HAP-1 (cell line): ENCODE data around the gene MIPEP.

Experiments used
- DNase-seq, 2 experiments: peaks; one replicate each; pipeline ENCODE4 v3.0.0-alpha.2; 2016 to 2020; ENCODE audit warnings: low spot score in 2 of 2
- H3K27me3 ChIP-seq: fragments of 250-450 bp; sonication (Bioruptor Pico); 2 replicates; pipeline ENCODE4 v1.5.1; 2020; ENCODE audit warnings: low read depth, mild to moderate bottlenecking, moderate library complexity
- H3K36me3 ChIP-seq: fragments of 250-450 bp; sonication (Bioruptor Pico); replicated peaks from 2 replicates; pipeline ENCODE4 v1.5.1; 2020; ENCODE audit warnings: mild to moderate bottlenecking
- H3K4me1 ChIP-seq: fragments of 250-450 bp; sonication (Bioruptor Pico); 2 replicates; pipeline ENCODE4 v1.5.1; 2020; ENCODE audit warnings: mild to moderate bottlenecking
- H3K4me3 ChIP-seq: fragments of 250-450 bp; sonication (Bioruptor Pico); 2 replicates; pipeline ENCODE4 v1.5.1; 2020; ENCODE audit warnings: mild to moderate bottlenecking, moderate library complexity
- H3K9me3 ChIP-seq: fragments of 250-450 bp; sonication (Bioruptor Pico); 2 replicates; pipeline ENCODE4 v1.5.1; 2020; ENCODE audit warnings: mild to moderate bottlenecking, moderate library complexity
- in situ Hi-C: fragments of 300-500 bp; cut with MboI; formaldehyde crosslinking; loops from 3 replicates; pipeline ENCODE4 v1.14.3; 2020; ENCODE audit warnings: low sequenced_read_pairs, inconsistent platforms, mixed read lengths

Gene MIPEP

DNA sequence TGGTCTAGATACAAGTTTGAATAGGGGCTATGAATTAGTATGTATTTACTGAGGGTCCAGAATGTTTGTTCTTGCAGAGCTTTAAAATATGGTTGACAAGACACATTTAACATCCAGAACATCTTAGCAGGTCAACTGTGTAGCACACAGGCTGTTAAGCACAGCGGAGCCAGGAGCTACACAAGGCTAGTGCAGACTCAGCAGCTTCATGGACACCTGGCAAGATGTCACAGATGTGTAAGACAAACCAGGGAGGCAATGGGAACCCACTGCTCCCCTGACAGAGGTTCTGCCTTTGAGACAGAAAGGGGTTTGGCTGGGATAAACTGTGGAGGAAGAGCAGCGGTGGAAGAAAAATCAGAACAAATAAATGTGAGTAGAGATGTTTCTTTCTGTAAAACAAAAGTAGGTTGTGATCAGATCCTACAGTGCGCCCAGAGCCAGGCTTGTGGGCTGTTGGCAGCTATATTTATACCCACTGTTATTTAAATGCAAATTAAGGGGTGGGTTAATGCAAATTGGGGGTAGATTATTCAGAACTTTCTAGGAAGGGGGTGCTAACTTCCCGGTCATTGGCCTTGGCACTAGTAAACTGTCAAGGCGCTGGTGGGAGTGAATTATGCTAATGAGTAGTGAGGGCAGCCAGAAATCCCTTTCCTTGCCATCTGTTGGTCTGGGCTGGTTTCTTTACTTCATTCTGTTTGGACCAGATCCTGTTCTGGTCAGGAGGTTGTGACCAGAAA lies 33.0 kb downstream of the MIPEP start:
- in situ Hi-C loops = no loop called here
- Histone ChIP-seq H3K36me3 (no peaks in the 10 kb centered on the region), H3K27me3 (no peaks in the 10 kb centered on the region), H3K9me3 (no peaks in the 10 kb centered on the region), H3K4me1 (peaks cover 3% of the 10 kb centered on the region), H3K4me3 (no peak overlapping the region)
- DNase-seq = no peak

DNA sequence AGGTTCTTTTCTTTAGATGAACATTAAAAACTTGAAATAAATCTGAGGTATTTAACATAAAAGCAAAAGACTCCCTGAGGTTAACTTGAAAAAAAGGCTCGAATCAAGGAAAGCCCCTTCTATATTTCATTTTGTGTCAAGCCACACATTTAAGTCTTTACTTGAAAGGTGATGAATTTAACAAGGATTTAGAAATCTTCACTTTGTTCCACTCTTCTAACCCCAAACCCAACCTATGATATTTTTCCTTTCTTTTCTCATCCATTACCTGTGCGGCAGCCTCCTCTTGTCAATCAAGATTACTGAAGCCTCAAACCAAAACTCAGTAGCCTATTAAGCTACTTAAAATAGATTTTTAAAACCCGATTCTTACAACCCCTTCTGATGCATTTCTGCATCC lies 33.8 kb downstream of the MIPEP start:
- in situ Hi-C loops = no loop called here
- Histone ChIP-seq H3K27me3 (no peaks in the 10 kb centered on the region), H3K4me1 (peaks cover 4% of the 10 kb centered on the region), H3K36me3 (no peaks in the 10 kb centered on the region), H3K9me3 (no peaks in the 10 kb centered on the region), H3K4me3 (no peak overlapping the region)
- DNase-seq = no peak

DNA sequence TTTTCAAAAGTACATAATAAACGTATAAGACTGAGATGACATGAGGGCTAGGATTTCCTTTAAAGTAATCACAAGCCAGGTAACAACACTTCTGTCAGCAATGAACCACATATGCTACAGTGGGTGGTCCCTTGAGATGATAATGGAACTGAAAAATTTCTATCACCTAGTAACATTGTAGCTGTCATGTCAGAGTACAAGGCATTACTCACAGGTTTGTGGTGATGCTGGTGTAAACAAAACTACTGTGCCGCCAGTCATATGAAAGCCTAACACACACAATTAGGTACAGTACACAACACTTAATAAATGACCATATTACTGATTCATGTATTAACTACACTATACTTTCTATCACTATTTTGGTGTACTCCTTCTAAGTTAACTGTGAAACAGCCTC lies 36.8 kb downstream of the MIPEP start:
- no peak overlapping the region for H3K4me3 ChIP-seq
- H3K27me3 ChIP-seq = no peaks in the 10 kb centered on the region
- H3K9me3 ChIP-seq = no peaks in the 10 kb centered on the region
- peaks cover 4% of the 10 kb centered on the region for H3K4me1 ChIP-seq
- in situ Hi-C loops = no loop called here
- DNase-seq = no peak
- no peaks in the 10 kb centered on the region for H3K36me3 ChIP-seq

GRCh38 chr13:23851106-23851505 lies 38.1 kb downstream of the MIPEP start:
- in situ Hi-C loops = no loop called here
- H3K36me3 ChIP-seq = no peaks in the 10 kb centered on the region
- DNase-seq = peak in 1 of 2 experiments; percentile 16
- H3K27me3 ChIP-seq = no peaks in the 10 kb centered on the region
- H3K4me3 ChIP-seq = no peak overlapping the region
- H3K9me3 ChIP-seq = no peaks in the 10 kb centered on the region
- peaks cover 4% of the 10 kb centered on the region for H3K4me1 ChIP-seq

GRCh38 chr13:23850134-23850533 lies 39.1 kb downstream of the MIPEP start:
- Histone ChIP-seq H3K36me3 (no peaks in the 10 kb centered on the region), H3K4me3 (no peak overlapping the region), H3K4me1 (peaks cover 4% of the 10 kb centered on the region), H3K27me3 (no peaks in the 10 kb centered on the region), H3K9me3 (no peaks in the 10 kb centered on the region)
- in situ Hi-C loops = no loop called here
- DNase-seq = no peak

DNA sequence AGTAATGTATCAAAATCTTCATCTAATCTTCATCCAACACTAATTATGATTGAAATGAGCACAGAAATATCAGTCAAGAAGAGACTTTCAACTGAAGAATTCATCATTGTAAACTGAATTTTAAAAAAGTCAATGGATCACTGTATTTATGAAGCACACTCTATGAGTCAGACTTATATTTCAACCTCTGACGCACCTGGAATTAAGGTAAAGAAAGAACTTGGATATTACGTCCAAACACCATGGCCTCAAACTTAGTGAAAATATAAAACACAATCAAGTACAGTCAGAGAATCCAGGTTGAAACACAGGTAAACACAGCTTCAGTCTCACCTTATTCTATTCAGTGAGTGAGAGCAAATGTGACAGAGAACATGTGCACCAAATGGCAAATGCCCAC lies 39.5 kb downstream of the MIPEP start:
- H3K4me3 ChIP-seq = no peak overlapping the region
- no peaks in the 10 kb centered on the region for H3K36me3 ChIP-seq
- DNase-seq = no peak
- in situ Hi-C loops = no loop called here
- no peaks in the 10 kb centered on the region for H3K9me3 ChIP-seq
- peaks cover 4% of the 10 kb centered on the region for H3K4me1 ChIP-seq
- H3K27me3 ChIP-seq = no peaks in the 10 kb centered on the region

- Histone ChIP-seq H3K27me3 (no peaks in the 10 kb centered on the region), H3K4me1 (peaks cover 4% of the 10 kb centered on the region), H3K4me3 (no peak overlapping the region), H3K9me3 (no peaks in the 10 kb centered on the region), H3K36me3 (no peaks in the 10 kb centered on the region)
- in situ Hi-C loops = no loop called here
- DNase-seq = no peak
These were observed 40.5 kb downstream of the MIPEP start for GRCh38 chr13:23848646-23849141.

- in situ Hi-C loops = no loop called here
- DNase-seq = no peak
- Histone ChIP-seq H3K4me1 (peaks cover 4% of the 10 kb centered on the region), H3K4me3 (no peak overlapping the region), H3K36me3 (no peaks in the 10 kb centered on the region), H3K9me3 (no peaks in the 10 kb centered on the region), H3K27me3 (no peaks in the 10 kb centered on the region)
These were observed 41.2 kb downstream of the MIPEP start for GRCh38 chr13:23848019-23848418.

DNA sequence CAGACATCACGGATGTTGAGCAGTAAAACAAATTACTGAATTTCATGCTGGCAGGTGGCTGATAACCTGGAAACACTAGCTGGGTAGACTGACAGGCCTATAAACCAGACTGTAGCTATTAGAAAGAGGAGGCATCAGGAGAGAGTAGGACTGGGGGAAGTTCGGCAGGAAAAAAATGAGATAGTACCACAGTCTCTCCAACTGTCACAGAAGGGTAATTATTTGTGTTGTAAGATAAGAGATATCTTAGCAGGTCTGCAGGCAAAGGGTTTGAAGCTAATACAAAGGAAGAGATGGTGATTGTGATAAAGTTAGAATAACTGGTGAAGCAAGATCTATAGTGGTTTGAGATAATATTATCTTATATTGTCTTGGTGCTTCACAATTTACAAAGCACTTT lies 41.7 kb downstream of the MIPEP start:
- H3K4me1 ChIP-seq = peaks cover 4% of the 10 kb centered on the region
- no peaks in the 10 kb centered on the region for H3K9me3 ChIP-seq
- no peak overlapping the region for H3K4me3 ChIP-seq
- in situ Hi-C loops = no loop called here
- H3K36me3 ChIP-seq = no peaks in the 10 kb centered on the region
- DNase-seq = no peak
- no peaks in the 10 kb centered on the region for H3K27me3 ChIP-seq

DNA sequence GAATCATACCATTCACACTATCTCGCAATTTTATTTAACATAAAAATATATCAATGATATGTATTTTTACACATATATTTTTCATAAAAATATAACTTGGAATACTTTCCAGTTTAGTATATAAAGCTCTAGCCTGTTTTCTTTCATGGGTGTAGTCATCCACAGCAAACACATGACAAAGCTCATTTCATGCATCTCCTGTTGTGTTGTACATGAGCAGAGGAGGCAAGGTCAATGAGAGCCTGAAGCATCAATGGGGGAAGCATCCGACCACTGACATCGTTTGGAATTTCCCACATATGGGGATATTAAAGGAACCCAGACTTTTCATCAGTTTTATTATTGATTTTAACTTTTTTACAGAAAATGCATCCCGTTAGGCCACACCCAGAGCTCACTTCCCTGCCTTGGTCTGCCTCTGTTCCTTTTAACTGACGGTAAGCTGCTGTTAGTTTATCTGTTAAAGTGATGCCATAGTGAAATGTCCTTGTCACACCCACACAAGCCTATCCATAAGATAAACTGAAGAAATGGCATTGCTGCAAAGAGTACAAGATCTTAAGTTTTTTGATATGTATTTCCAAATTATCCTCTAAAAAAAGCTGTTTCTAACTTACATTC lies 44.0 kb downstream of the MIPEP start:
- Histone ChIP-seq H3K36me3 (peaks cover 4% of the 10 kb centered on the region; the same call in 1 of the 2 replicates), H3K4me3 (no peak overlapping the region), H3K27me3 (no peaks in the 10 kb centered on the region), H3K9me3 (no peaks in the 10 kb centered on the region), H3K4me1 (no peaks in the 10 kb centered on the region; the same call in 1 of the 2 replicates)
- no peak for DNase-seq
- in situ Hi-C loops = no loop called here

- DNase-seq = no peak
- in situ Hi-C loops = no loop called here
- Histone ChIP-seq H3K9me3 (no peaks in the 10 kb centered on the region), H3K4me3 (no peak overlapping the region), H3K4me1 (no peaks in the 10 kb centered on the region; the same call in 1 of the 2 replicates), H3K27me3 (no peaks in the 10 kb centered on the region), H3K36me3 (peaks cover 4% of the 10 kb centered on the region; the same call in 1 of the 2 replicates)
These were observed 45.1 kb downstream of the MIPEP start for GRCh38 chr13:23844132-23844531.

- no peak overlapping the region for H3K4me3 ChIP-seq
- H3K9me3 ChIP-seq = no peaks in the 10 kb centered on the region
- in situ Hi-C loops = no loop called here
- peak in 1 of 2 experiments; percentile 13 for DNase-seq
- no peaks in the 10 kb centered on the region; the same call in 1 of the 2 replicates for H3K4me1 ChIP-seq
- H3K27me3 ChIP-seq = no peaks in the 10 kb centered on the region
- H3K36me3 ChIP-seq = peaks cover 4% of the 10 kb centered on the region; the same call in 1 of the 2 replicates
These were observed 45.8 kb downstream of the MIPEP start for GRCh38 chr13:23843436-23843835.

DNA sequence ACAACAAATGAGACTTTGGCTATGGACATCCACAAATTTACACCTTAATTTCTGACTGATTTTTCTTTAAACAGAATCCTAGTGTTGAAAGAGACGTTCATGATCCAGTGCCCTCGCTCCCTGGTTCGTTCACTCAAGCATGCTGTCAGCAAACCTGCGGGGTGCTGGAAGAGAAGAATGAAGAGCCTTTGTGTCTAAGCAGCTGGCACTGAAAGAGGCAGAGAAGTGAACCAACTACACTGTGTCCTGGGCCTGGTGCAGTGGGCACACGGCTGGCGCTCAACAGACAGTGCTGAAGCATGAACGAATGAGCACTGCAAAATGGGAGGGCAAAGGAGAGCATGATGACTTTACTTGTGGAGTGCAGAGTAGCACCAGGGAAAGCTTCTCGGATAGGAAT lies 46.8 kb downstream of the MIPEP start:
- no peak overlapping the region for H3K4me3 ChIP-seq
- peaks cover 4% of the 10 kb centered on the region; the same call in 1 of the 2 replicates for H3K36me3 ChIP-seq
- DNase-seq = no peak
- no peaks in the 10 kb centered on the region for H3K9me3 ChIP-seq
- no peaks in the 10 kb centered on the region; the same call in 1 of the 2 replicates for H3K4me1 ChIP-seq
- no peaks in the 10 kb centered on the region for H3K27me3 ChIP-seq
- in situ Hi-C loops = no loop called here
